Calu3 (cell line): Measurements from ENCODE around the gene NKD1. TPM values are rescaled to one million over a fixed set of nuclear protein-coding genes. Genes with fewer than 3 reads are reported as not detected.

ENCODE experiments used
- BruUV-seq: library from RNA; stranded (reverse); fragments of 400-500 nt; replicated peaks from 2 replicates; lab custom pipeline; 2021; lab: Mats Ljungman, UMichigan
- CTCF ChIA-PET: fragments of 300-600 bp; sonication (Branson Sonifier 250); formaldehyde crosslinking; loops from one replicate; lab custom pipeline; 2022; ENCODE audit warnings: antibody characterized with exemption; lab: Charles Lee
- DNase-seq: peaks from one replicate; pipeline ENCODE4 v3.0.0; 2022
- H3K27ac Mint-ChIP-seq: one replicate; pipeline ENCODE4 v1.8.0; 2022; ENCODE audit warnings: mixed read lengths; ENCODE audit not compliant: unreplicated experiment
- H3K27me3 Mint-ChIP-seq: one replicate; pipeline ENCODE4 v1.8.0; 2022; ENCODE audit warnings: mixed read lengths; ENCODE audit not compliant: unreplicated experiment
- H3K36me3 Mint-ChIP-seq: one replicate; pipeline ENCODE4 v1.8.0; 2022; ENCODE audit warnings: mild to moderate bottlenecking, moderate library complexity, mixed read lengths; ENCODE audit not compliant: insufficient read depth, unreplicated experiment
- H3K4me1 Mint-ChIP-seq: one replicate; pipeline ENCODE4 v1.8.0; 2022; ENCODE audit warnings: mild to moderate bottlenecking, low read depth, mixed read lengths; ENCODE audit not compliant: unreplicated experiment
- H3K4me3 Mint-ChIP-seq: one replicate; pipeline ENCODE4 v1.8.0; 2022; ENCODE audit warnings: mild to moderate bottlenecking, low read depth, moderate library complexity, mixed read lengths; ENCODE audit not compliant: unreplicated experiment
- H3K9me3 Mint-ChIP-seq: one replicate; pipeline ENCODE4 v1.8.0; 2022; ENCODE audit warnings: low read depth, mixed read lengths; ENCODE audit not compliant: unreplicated experiment
- CTCF ChIP-seq: fragments of 200-600 bp; IDR thresholded peaks from one replicate; pipeline ENCODE4 v1.8.0; 2022; ENCODE audit warnings: antibody characterized with exemption; ENCODE audit not compliant: unreplicated experiment
- intact Hi-C: fragments of 100-400 bp; cut with micrococcal nuclease; formaldehyde crosslinking; loops from one replicate; pipeline ENCODE4 v1.10.0; 2022; ENCODE audit not compliant: unreplicated experiment
- total RNA-seq: library from RNA; stranded (reverse); gene quantifications from 2 replicates; pipeline ENCODE4 v1.2.3, GENCODE V29; 2022

The NKD1 gene
- total RNA-seq, 1 experiment from 2014 or later = 0.31 TPM

DNA sequence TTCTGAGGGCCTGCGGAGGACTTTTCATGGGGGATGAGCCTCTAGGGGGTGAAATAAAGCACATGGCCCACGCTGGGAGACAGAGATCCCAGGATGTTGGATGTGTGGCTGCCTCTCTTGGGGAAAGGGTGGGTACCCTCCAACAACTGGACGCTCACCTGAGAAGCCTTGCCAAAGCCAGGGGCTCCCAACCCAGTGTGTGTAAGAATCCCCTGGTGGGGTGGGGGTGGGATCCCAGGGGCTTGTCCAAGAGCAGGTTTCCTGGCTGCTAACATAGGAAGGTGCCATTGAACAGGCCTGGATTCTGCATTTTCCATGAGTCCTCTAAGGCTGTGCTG, 132.3 kb downstream of the NKD1 start:
- Mint-ChIP-seq H3K36me3 (no peaks in the 10 kb centered on the region), H3K4me3 (no peak overlapping the region), H3K9me3 (no peaks in the 10 kb centered on the region), H3K27me3 (peaks cover 26% of the 10 kb centered on the region), H3K4me1 (peaks cover 15% of the 10 kb centered on the region), H3K27ac (no peak overlapping the region)
- TF ChIP-seq CTCF = no peak
- no TSS peak for BruUV-seq
- intact Hi-C loops = no loop called here
- CTCF ChIA-PET = no interaction called here
- DNase-seq = no peak

GRCh38 chr16:50681021-50681885, 133.1 kb downstream of the NKD1 start, which contains the start of gene SNX20:
SNX20 (minus strand) TSS chr16:50681312; CDS start chr16:50677526, 3,786 bp downstream.
- no peak for DNase-seq
- CTCF ChIA-PET = interaction anchor here (0.7 kb wide), 1 partner anchor 293 kb away, joined by 3 read pairs; no protein-coding TSS in a partner anchor
- BruUV-seq = no TSS peak

DNA sequence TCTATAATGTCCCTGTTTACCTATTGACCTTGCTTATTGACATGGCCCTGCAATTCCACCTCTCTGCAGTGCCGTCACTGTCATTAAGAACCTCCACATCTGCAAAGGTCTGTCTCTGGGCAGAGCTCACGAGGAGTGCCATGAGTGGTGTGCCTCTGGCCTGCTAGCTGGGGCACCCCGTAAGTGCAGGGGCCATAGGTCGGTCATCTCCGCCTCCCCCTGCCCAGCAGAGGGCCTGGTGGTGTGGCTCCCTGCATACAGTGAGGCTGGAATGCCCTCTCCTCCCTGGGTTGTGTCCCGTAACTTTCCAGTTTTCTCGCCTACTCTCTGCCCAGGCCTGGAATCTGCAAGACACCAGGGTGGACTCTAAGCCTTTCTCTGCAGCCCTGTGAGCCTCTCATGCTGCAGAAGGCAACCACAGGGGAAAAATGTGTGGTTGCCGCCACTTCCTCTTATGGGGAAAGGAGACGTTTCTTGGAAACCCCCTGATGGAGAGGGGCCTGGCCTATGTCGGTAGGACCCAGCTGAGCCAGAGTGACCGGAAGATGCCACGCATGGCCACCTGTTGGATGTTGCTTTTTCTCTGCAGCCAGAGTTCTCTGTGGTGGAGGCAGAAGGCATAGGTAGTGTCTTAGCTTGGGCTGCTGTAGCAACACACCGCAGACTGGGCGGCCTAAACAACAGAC, 135.6 kb downstream of the NKD1 start:
- no TSS peak for BruUV-seq
- Mint-ChIP-seq H3K9me3 (no peaks in the 10 kb centered on the region), H3K36me3 (no peaks in the 10 kb centered on the region), H3K4me3 (no peak overlapping the region), H3K27me3 (peaks cover 41% of the 10 kb centered on the region), H3K4me1 (no peaks in the 10 kb centered on the region), H3K27ac (no peak overlapping the region)
- intact Hi-C loops = no loop called here
- no peak for TF ChIP-seq CTCF
- CTCF ChIA-PET = no interaction called here
- DNase-seq = no peak

More at GRCh38 chr16:50681021-50681885, 133.1 kb downstream of the NKD1 start, which contains the start of gene SNX20:
- H3K36me3 Mint-ChIP-seq = no peaks in the 10 kb centered on the region
- H3K9me3 Mint-ChIP-seq = no peaks in the 10 kb centered on the region
- intact Hi-C loops = no loop called here
- H3K27me3 Mint-ChIP-seq = peaks cover 32% of the 10 kb centered on the region
- H3K4me3 Mint-ChIP-seq = no peak within 1 kb of the TSS
- no peak within 1 kb of the TSS for H3K27ac Mint-ChIP-seq
- TF ChIP-seq CTCF = no peak
- H3K4me1 Mint-ChIP-seq = peaks cover 8% of the 10 kb centered on the region

DNA sequence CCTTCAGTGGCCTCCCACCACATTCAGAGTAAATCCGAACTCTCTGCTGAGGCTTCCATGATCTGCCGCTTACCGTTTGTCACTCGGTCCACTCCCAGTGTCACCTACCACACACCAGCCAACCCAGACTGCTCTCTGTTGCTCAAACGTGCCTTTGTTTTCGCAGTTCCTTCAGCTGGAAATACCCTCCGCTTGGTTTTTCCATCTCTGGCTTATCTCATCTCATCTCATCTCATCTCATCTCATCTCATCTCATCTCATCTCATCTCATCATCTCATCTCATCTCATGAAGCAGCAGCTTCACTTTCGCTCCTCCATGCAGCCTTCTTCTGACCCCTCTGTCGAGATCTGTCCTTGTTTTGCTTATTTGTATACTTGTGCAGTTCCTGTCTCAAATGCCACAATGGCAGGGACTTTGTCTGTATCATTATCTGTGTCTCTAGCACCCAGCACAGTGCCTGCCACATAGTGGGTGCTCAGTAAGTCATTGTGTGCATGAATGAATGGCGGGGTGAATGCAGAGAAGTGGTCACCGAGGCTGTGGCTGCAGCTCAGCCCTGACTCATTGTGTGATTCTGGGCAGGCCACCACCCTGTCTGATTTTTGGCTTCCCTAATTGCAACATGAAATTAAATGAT, 136.7 kb downstream of the NKD1 start:
- peaks cover 50% of the 10 kb centered on the region for H3K27me3 Mint-ChIP-seq
- H3K27ac Mint-ChIP-seq = no peak overlapping the region
- CTCF ChIA-PET = no interaction called here

More for the DNA sequence above, 136.7 kb downstream of the NKD1 start:
- intact Hi-C loops = no loop called here
- BruUV-seq = no TSS peak
- Mint-ChIP-seq H3K9me3 (no peaks in the 10 kb centered on the region), H3K4me1 (no peaks in the 10 kb centered on the region), H3K4me3 (no peak overlapping the region), H3K36me3 (no peaks in the 10 kb centered on the region)
- TF ChIP-seq CTCF = no peak
- DNase-seq = no peak
